IMR-90 (cell line): ENCODE results near the gene METTL22. TPM values are rescaled to one million over a fixed set of nuclear protein-coding genes. Genes with fewer than 3 reads are reported as not detected.

Experiments
- ATAC-seq: fragments of 200-7000 bp; cut with Tn5 transposase; 2 replicates; pipeline ENCODE4 v1.9.1; 2020; ENCODE audit warnings: low read depth, mild to moderate bottlenecking, moderate library complexity
- BruUV-seq: library from RNA; stranded (reverse); fragments of 400-500 nt; replicated peaks from 2 replicates; lab custom pipeline; 2021; lab: Mats Ljungman, UMichigan
- CTCF ChIA-PET: fragments of 300-600 bp; formaldehyde crosslinking; extraction: SDS; loops from one replicate; lab custom pipeline; 2021; ENCODE audit warnings: antibody characterized with exemption; lab: Yijun Ruan, JAX
- POLR2A ChIA-PET: fragments of 300-600 bp; sonication (Branson Sonifier 250); formaldehyde crosslinking; loops from one replicate; lab custom pipeline; 2022; ENCODE audit warnings: antibody characterized with exemption; ENCODE audit not compliant: unreplicated experiment; lab: Charles Lee
- DNase-seq: peaks from one replicate; pipeline ENCODE4 v3.0.0; 2013
- H2AFZ ChIP-seq: replicated peaks from 2 replicates; pipeline ENCODE3; 2013; ENCODE audit warnings: low read length, mild to moderate bottlenecking; ENCODE audit not compliant: poor library complexity
- H2AK5ac ChIP-seq: 2 replicates; pipeline ENCODE4 v1.6.1; 2013; ENCODE audit warnings: low read depth, low read length, inconsistent platforms
- H2AK9ac ChIP-seq: replicated peaks from 2 replicates; pipeline ENCODE3; 2013; ENCODE audit warnings: mild to moderate bottlenecking, low read depth, low read length, moderate library complexity; ENCODE audit not compliant: poor library complexity
- H2BK120ac ChIP-seq: 2 replicates; pipeline ENCODE4 v1.6.1; 2013; ENCODE audit warnings: low read depth, low read length, inconsistent platforms
- H2BK15ac ChIP-seq: 3 replicates; pipeline ENCODE4 v1.6.1; 2013; ENCODE audit warnings: low read depth, low read length, inconsistent platforms
- H2BK20ac ChIP-seq: 2 replicates; pipeline ENCODE4 v1.6.1; 2013; ENCODE audit warnings: low read depth, mild to moderate bottlenecking, inconsistent platforms, low read length, moderate library complexity
- H2BK5ac ChIP-seq: 2 replicates; pipeline ENCODE4 v1.6.1; 2013; ENCODE audit warnings: mild to moderate bottlenecking, low read depth, low read length, inconsistent platforms; ENCODE audit not compliant: poor library complexity, severe bottlenecking
- H3K14ac ChIP-seq: replicated peaks from 2 replicates; pipeline ENCODE4 v1.6.1; 2013; ENCODE audit warnings: low read depth, low read length, inconsistent platforms
- H3K18ac ChIP-seq: 2 replicates; pipeline ENCODE4 v1.6.1; 2013; ENCODE audit warnings: low read depth, low read length, control low read depth
- H3K23ac ChIP-seq: 2 replicates; pipeline ENCODE4 v1.6.1; 2013; ENCODE audit warnings: low read depth, low read length, inconsistent platforms
- H3K27ac ChIP-seq: 2 replicates; pipeline ENCODE4 v1.5.1; 2013; ENCODE audit warnings: mild to moderate bottlenecking, control low read depth, low read length; ENCODE audit not compliant: insufficient read depth
- H3K27me3 ChIP-seq: 2 replicates; pipeline ENCODE4 v1.6.1; 2013; ENCODE audit warnings: low read length; ENCODE audit not compliant: control insufficient read depth, insufficient read depth
- H3K36me3 ChIP-seq: 2 replicates; pipeline ENCODE4 v1.6.1; 2013; ENCODE audit warnings: low read length, mixed read lengths; ENCODE audit not compliant: control insufficient read depth, insufficient read depth
- H3K4ac ChIP-seq: 2 replicates; pipeline ENCODE4 v1.6.1; 2013; ENCODE audit warnings: low read depth, low read length, inconsistent platforms
- H3K4me1 ChIP-seq: 2 replicates; pipeline ENCODE4 v1.6.1; 2013; ENCODE audit warnings: low read length, mixed read lengths; ENCODE audit not compliant: control insufficient read depth, insufficient read depth
- H3K4me2 ChIP-seq: 2 replicates; pipeline ENCODE4 v1.6.1; 2013; ENCODE audit warnings: low read depth, mild to moderate bottlenecking, control low read depth, low read length, moderate library complexity
- H3K4me3 ChIP-seq: 2 replicates; pipeline ENCODE4 v1.5.1; 2013; ENCODE audit warnings: low read depth, mild to moderate bottlenecking, control low read depth, low read length, moderate library complexity; ENCODE audit not compliant: insufficient read depth
- H3K56ac ChIP-seq: 2 replicates; pipeline ENCODE4 v1.6.1; 2013; ENCODE audit warnings: low read length, inconsistent platforms; ENCODE audit not compliant: insufficient read depth; ENCODE audit errors: extremely low read depth
- H3K79me1 ChIP-seq, 2 experiments: 2 replicates each; pipeline ENCODE4 v1.6.1; 2013; ENCODE audit warnings: low read length in 2 of 2, inconsistent platforms in 1 of 2, low read depth in 1 of 2
- H3K9ac ChIP-seq: 2 replicates; pipeline ENCODE4 v1.6.1; 2013; ENCODE audit warnings: low read depth, low read length, control low read depth
- H3K9me1 ChIP-seq: 2 replicates; pipeline ENCODE4 v1.6.1; 2013; ENCODE audit warnings: low read length, inconsistent platforms; ENCODE audit not compliant: insufficient read depth
- H3K9me3 ChIP-seq: 2 replicates; pipeline ENCODE4 v1.6.1; 2013; ENCODE audit warnings: low read length; ENCODE audit not compliant: control insufficient read depth, insufficient read depth
- H4K20me1 ChIP-seq: 2 replicates; pipeline ENCODE4 v1.6.1; 2013; ENCODE audit warnings: low read length, inconsistent platforms; ENCODE audit not compliant: insufficient read depth
- H4K5ac ChIP-seq: 2 replicates; pipeline ENCODE4 v1.6.1; 2013; ENCODE audit warnings: mild to moderate bottlenecking, low read depth, low read length, control low read depth
- H4K8ac ChIP-seq, 2 experiments: 2 replicates each; pipeline ENCODE4 v1.6.1; 2013; ENCODE audit warnings: low read depth in 2 of 2, low read length in 2 of 2, control low read depth in 1 of 2, inconsistent platforms in 1 of 2
- H4K91ac ChIP-seq: 2 replicates; pipeline ENCODE4 v1.6.1; 2013; ENCODE audit warnings: low read depth, low read length, inconsistent platforms; ENCODE audit not compliant: insufficient read depth
- BHLHE40 ChIP-seq: fragments of 150-350 bp; IDR thresholded peaks from 2 replicates; pipeline ENCODE4 v1.6.1; 2016; ENCODE audit warnings: mild to moderate bottlenecking, low read depth, low read length
- CEBPB ChIP-seq: IDR thresholded peaks from 2 replicates; pipeline ENCODE4 v1.6.1; 2012; ENCODE audit warnings: low read depth, low read length, improper control_type of control experiment
- CHD1 ChIP-seq: IDR thresholded peaks from 2 replicates; pipeline ENCODE4 v1.6.1; 2012; ENCODE audit warnings: low read depth, low read length, improper control_type of control experiment
- FOS ChIP-seq: fragments of 150-350 bp; IDR thresholded peaks from 2 replicates; pipeline ENCODE4 v1.6.1; 2016; ENCODE audit warnings: low read depth, low read length
- MAFK ChIP-seq: IDR thresholded peaks from 2 replicates; pipeline ENCODE4 v1.6.1; 2012; ENCODE audit warnings: low read depth, low read length, improper control_type of control experiment
- NFE2L2 ChIP-seq: fragments of 150-350 bp; IDR thresholded peaks from 2 replicates; pipeline ENCODE4 v1.6.1; 2016; ENCODE audit warnings: low read depth, mild to moderate bottlenecking, low read length
- POLR2A ChIP-seq: IDR thresholded peaks from 2 replicates; pipeline ENCODE4 v1.6.1; 2012; ENCODE audit warnings: mild to moderate bottlenecking, low read depth, low read length
- RAD21 ChIP-seq: IDR thresholded peaks from 2 replicates; pipeline ENCODE4 v1.6.1; 2012; ENCODE audit warnings: low read length, improper control_type of control experiment
- RCOR1 ChIP-seq: IDR thresholded peaks from 2 replicates; pipeline ENCODE4 v1.6.1; 2012; ENCODE audit warnings: mild to moderate bottlenecking, low read length, improper control_type of control experiment; ENCODE audit not compliant: insufficient replicate concordance
- RFX5 ChIP-seq: IDR thresholded peaks from 2 replicates; pipeline ENCODE4 v1.8.0; 2012; ENCODE audit warnings: low read depth, mild to moderate bottlenecking, low read length, moderate library complexity
- SMC3 ChIP-seq: fragments of 150-350 bp; IDR thresholded peaks from 2 replicates; pipeline ENCODE4 v1.6.1; 2016; ENCODE audit warnings: low read depth, mild to moderate bottlenecking, antibody characterized with exemption, low read length, moderate library complexity
- WGBS, 2 experiments: methylation state at CpG; one replicate each; pipeline versions ENCODE4 v1.1.5 to v1.1.7; 2013; ENCODE audit warnings: missing lambda C conversion rate in 2 of 2; ENCODE audit not compliant: insufficient read length in 1 of 2; ENCODE audit errors: extremely low coverage in 2 of 2; 5-methylcytosine and 5-hydroxymethylcytosine counted together
- dilution Hi-C: fragments of 300-500 bp; cut with HindIII; formaldehyde crosslinking; loops from one replicate; pipeline ENCODE4 v1.14.3; 2018; ENCODE audit warnings: low sequenced_read_pairs; ENCODE audit not compliant: unreplicated experiment
- in situ Hi-C: fragments of 300-500 bp; cut with MboI; formaldehyde crosslinking; loops from 3 replicates; pipeline ENCODE4 v1.14.3; 2019; ENCODE audit warnings: low sequenced_read_pairs, inconsistent platforms, mixed read lengths
- intact Hi-C: fragments of 100-400 bp; cut with micrococcal nuclease; formaldehyde crosslinking; loops from 2 replicates; pipeline ENCODE4 v1.10.0; 2022
- polyA plus RNA-seq, 3 experiments: library from polyadenylated mRNA; depleted of rRNA; stranded (reverse); fragments of >200 nt; gene quantifications; 2 replicates each; pipeline ENCODE4 v1.2.3, GENCODE V29; 2012; ENCODE audit warnings: low replicate concordance in 1 of 3
- total RNA-seq: library from RNA; depleted of rRNA; stranded (reverse); fragments of >200 nt; gene quantifications from 2 replicates; pipeline ENCODE4 v1.2.3, GENCODE V29; 2012
- TF ChIP-seq, protein P1 (sequence below): fragments of 150-350 bp; IDR thresholded peaks from 2 replicates; pipeline ENCODE4 v1.6.1; 2016; ENCODE audit warnings: low read depth, mild to moderate bottlenecking, low read length, moderate library complexity, borderline replicate concordance
- TF ChIP-seq, protein P2 (sequence below): conservative IDR thresholded peaks from 2 replicates; pipeline ENCODE4 v1.5.1; 2012; ENCODE audit warnings: mild to moderate bottlenecking, low read depth, low read length, improper control_type of control experiment
- TF ChIP-seq, protein P3 (sequence below): fragments of 150-350 bp; IDR thresholded peaks from 2 replicates; pipeline ENCODE4 v1.6.1; 2017; ENCODE audit warnings: mild to moderate bottlenecking, antibody characterized with exemption, low read length, low read depth

METTL22 gene
- total and polyA plus RNA-seq, 2 of the 4 experiments (the other 2 are of a cell fraction) = 27.2 to 51.2 TPM

DNA sequence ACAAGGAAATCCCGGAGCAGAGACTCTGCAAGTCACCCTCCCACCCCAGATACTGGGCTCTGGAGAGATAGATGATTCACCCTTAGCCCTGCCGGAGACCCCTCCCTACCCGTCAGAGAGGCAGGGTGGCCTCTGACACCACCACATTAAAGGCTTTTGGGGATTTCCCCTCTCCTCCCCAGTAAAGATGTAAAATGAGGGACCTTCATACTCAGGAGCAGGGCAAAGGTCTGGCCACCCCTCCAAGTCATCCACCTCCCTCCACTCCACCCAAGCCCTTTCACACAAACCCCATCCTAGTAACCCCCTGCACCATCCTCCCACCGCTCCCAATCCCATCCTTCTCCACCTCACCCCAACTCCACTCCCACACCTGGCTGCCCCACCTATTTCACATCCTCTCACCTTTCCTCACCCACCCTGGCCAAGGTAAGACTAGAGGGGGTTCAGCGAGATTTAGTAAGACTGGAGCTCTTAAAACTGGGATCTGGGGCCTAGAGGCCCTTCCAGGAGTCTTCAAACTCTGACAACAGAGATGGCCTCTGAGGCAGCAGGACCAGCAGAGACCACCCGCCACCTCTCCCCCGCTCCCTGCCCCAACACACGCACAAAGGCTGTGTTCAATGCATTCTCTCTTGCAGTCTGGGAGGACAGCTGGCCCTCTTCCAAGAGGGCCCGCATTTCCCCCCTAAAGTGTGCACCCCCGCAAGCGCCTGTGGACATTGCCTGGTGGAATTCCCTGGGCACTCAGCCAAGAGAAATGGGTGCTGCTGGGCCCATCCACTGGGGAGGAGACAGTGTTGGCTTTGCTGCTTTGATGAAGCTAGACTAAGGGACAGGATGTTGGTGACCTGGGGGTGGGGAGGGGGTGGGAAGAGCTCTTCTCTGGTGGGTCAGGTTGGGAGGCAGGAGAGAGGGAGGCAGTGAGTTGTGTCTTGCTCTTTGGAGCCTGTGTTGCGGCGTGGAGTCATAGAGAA lies 54.0 kb downstream of the METTL22 start:
- H3K9ac ChIP-seq = no peak overlapping the region
- peaks cover 5% of the 10 kb centered on the region for H3K4me1 ChIP-seq
- no peaks in the 10 kb centered on the region for H3K27me3 ChIP-seq
- peaks cover 2% of the 10 kb centered on the region; the same call in 1 of the 2 replicates for H3K9me3 ChIP-seq
- H2BK120ac ChIP-seq = no peak overlapping the region
- no peak overlapping the region for H2BK15ac ChIP-seq
- no peak overlapping the region for H2BK5ac ChIP-seq
- H3K18ac ChIP-seq = no peak overlapping the region
- H2BK20ac ChIP-seq = no peak overlapping the region
- in situ Hi-C loops = no loop called here
- intact Hi-C loops = no loop called here
- H3K9me1 ChIP-seq = no peaks in the 10 kb centered on the region; the same call in 1 of the 2 replicates
- no peak for DNase-seq
- H3K23ac ChIP-seq = no peak overlapping the region
- no peak overlapping the region for H3K27ac ChIP-seq
- CTCF ChIA-PET = interaction anchor here (1.1 kb wide), 1 partner anchor 116 kb away, joined by 4 read pairs; no protein-coding TSS in a partner anchor
- BruUV-seq = no TSS peak
- POLR2A ChIA-PET = no interaction called here
- H3K4ac ChIP-seq = no peak overlapping the region
- H4K8ac ChIP-seq = no peak overlapping the region
- H4K5ac ChIP-seq = no peak overlapping the region
- no peak overlapping the region for H2AFZ ChIP-seq
- H4K20me1 ChIP-seq = no peaks in the 10 kb centered on the region
- H2AK5ac ChIP-seq = no peak overlapping the region
- no peak overlapping the region for H4K91ac ChIP-seq
- H3K79me1 ChIP-seq = no peaks in the 10 kb centered on the region
- no peak for ATAC-seq
- H3K56ac ChIP-seq = no peak overlapping the region
- 100% methylated on average over 1 of the region's 13 CpGs; no CpG with 5 or more reads in 1 of the 2 experiments for WGBS, 2 experiments
- H3K14ac ChIP-seq = no peak overlapping the region
- no peak overlapping the region for H3K4me3 ChIP-seq
- H3K36me3 ChIP-seq = no peaks in the 10 kb centered on the region
- H2AK9ac ChIP-seq = no peak overlapping the region
- dilution Hi-C loops = no loop called here
- no peak overlapping the region; the same call in 1 of the 2 replicates for H3K4me2 ChIP-seq
- TF ChIP-seq, protein P1, sequence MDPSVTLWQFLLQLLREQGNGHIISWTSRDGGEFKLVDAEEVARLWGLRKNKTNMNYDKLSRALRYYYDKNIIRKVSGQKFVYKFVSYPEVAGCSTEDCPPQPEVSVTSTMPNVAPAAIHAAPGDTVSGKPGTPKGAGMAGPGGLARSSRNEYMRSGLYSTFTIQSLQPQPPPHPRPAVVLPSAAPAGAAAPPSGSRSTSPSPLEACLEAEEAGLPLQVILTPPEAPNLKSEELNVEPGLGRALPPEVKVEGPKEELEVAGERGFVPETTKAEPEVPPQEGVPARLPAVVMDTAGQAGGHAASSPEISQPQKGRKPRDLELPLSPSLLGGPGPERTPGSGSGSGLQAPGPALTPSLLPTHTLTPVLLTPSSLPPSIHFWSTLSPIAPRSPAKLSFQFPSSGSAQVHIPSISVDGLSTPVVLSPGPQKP = no peak
- no peak for TF ChIP-seq SMC3
- TF ChIP-seq RAD21 = no peak
- TF ChIP-seq FOS = no peak
- no peak for TF ChIP-seq RCOR1
- TF ChIP-seq, protein P2, sequence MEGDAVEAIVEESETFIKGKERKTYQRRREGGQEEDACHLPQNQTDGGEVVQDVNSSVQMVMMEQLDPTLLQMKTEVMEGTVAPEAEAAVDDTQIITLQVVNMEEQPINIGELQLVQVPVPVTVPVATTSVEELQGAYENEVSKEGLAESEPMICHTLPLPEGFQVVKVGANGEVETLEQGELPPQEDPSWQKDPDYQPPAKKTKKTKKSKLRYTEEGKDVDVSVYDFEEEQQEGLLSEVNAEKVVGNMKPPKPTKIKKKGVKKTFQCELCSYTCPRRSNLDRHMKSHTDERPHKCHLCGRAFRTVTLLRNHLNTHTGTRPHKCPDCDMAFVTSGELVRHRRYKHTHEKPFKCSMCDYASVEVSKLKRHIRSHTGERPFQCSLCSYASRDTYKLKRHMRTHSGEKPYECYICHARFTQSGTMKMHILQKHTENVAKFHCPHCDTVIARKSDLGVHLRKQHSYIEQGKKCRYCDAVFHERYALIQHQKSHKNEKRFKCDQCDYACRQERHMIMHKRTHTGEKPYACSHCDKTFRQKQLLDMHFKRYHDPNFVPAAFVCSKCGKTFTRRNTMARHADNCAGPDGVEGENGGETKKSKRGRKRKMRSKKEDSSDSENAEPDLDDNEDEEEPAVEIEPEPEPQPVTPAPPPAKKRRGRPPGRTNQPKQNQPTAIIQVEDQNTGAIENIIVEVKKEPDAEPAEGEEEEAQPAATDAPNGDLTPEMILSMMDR = no peak
- no peak for TF ChIP-seq MAFK
- TF ChIP-seq CHD1 = no peak
- TF ChIP-seq CEBPB = no peak
- no peak for TF ChIP-seq NFE2L2
- TF ChIP-seq BHLHE40 = no peak
- no peak for TF ChIP-seq RFX5
- TF ChIP-seq, protein P3, sequence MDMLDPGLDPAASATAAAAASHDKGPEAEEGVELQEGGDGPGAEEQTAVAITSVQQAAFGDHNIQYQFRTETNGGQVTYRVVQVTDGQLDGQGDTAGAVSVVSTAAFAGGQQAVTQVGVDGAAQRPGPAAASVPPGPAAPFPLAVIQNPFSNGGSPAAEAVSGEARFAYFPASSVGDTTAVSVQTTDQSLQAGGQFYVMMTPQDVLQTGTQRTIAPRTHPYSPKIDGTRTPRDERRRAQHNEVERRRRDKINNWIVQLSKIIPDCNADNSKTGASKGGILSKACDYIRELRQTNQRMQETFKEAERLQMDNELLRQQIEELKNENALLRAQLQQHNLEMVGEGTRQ = no peak
- no peak for TF ChIP-seq POLR2A
